Breast epithelium (tissue), 3 donors: ENCODE results near the gene PRKCG.

Experiments used
- CTCF ChIP-seq, 3 donors: fragments of 450-650 bp; IDR thresholded peaks; one replicate each; pipeline ENCODE4 v1.5.1; 2016 to 2017; ENCODE audit warnings: antibody characterized with exemption in 3 of 3, mild to moderate bottlenecking in 3 of 3, moderate library complexity in 3 of 3
- POLR2A ChIP-seq: fragments of 450-650 bp; IDR thresholded peaks from one replicate; pipeline ENCODE4 v1.6.1; 2016; ENCODE audit warnings: antibody characterized with exemption, mild to moderate bottlenecking, moderate library complexity
- POLR2AphosphoS5 ChIP-seq, 3 donors: sonication (generic); formaldehyde crosslinking; IDR thresholded peaks; one replicate each; pipeline ENCODE4 v1.6.1; 2017; ENCODE audit warnings: antibody characterized with exemption in 3 of 3

DNA sequence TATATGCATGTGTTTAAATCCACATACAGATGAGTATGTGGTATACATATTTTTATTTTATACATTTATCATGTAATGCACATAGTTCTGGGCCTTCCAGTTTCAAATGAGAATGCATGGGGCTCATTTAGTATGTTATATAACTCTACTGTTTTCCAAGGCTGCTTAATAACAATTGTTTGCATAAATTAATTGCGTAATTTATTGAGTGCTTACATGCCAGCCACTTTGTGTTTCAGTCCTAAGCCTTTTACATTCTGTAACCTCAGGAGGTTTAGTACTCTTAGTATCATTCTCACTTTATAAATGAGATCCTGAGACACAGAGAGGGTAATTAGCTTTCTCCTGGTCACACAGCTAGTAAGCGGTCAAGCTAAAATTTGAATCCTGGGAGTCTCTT lies 64.0 kb downstream of the PRKCG start:
- TF ChIP-seq CTCF (IDR thresholded peaks at IDR 0.05) (no peak), POLR2A (no peak), POLR2AphosphoS5 (IDR thresholded peaks at IDR 0.05) (no peak)
